HG03025 (cell line): ENCODE measurements around the gene ABCA13.

ENCODE experiments used
- ATAC-seq: cut with Tn5 transposase; IDR thresholded peaks from one replicate; pipeline ENCODE4 v1.9.1; 2021; ENCODE audit warnings: mild to moderate bottlenecking, moderate library complexity; ENCODE audit not compliant: unreplicated experiment, low FRiP score

Gene ABCA13

DNA sequence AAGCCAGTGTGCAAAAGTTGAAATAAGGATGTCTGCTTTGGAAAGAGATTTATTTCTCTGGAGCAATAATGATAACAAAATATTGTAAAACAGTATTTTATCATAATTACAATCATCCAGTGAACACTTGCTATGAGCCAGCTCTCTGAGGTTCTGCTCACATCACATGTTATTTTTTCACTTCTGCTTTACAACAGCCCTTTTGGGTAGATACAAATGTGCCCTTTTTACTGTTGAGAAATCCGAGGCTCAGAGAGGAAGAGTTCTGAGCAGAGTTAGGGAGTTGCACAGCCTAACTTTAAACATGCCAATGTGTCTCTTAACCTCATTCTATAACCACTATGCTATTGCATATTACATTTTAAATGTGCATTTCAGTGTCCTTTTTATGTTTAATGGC is 520.5 kb downstream of the ABCA13 start:
- ATAC-seq, result no peak
